HepG2 (cell line): ENCODE results near the gene KLHL28. TPM values are rescaled to one million over a fixed set of nuclear protein-coding genes. Genes with fewer than 3 reads are reported as not detected.
A peak's percentile ranks its signal among the peaks of the same experiment; 100 is the strongest.

Experiments
- CBX1 ChIP-seq: IDR thresholded peaks from one replicate; pipeline ENCODE4 v1.6.1; 2016; ENCODE audit warnings: antibody characterized with exemption, low read depth
- CHCHD3 ChIP-seq: sonication (generic); formaldehyde crosslinking; IDR thresholded peaks from 2 replicates; pipeline ENCODE4 v1.8.0; 2022; ENCODE audit warnings: mild to moderate bottlenecking, missing genetic modification reagents, moderate library complexity
- DMAP1 ChIP-seq: IDR thresholded peaks from 2 replicates; pipeline ENCODE4 v1.6.1; 2016
- ESRRA ChIP-seq: sonication (generic); formaldehyde crosslinking; IDR thresholded peaks from 2 replicates; pipeline ENCODE4 v1.5.1; 2020; ENCODE audit warnings: mild to moderate bottlenecking, low read depth, missing genetic modification reagents
- ETV5 ChIP-seq: IDR thresholded peaks from 2 replicates; pipeline ENCODE4 v1.6.1; 2018; ENCODE audit warnings: missing biosample characterization, missing genetic modification reagents, inconsistent platforms, borderline replicate concordance
- HNF4A ChIP-seq: sonication (generic); formaldehyde crosslinking; IDR thresholded peaks from 2 replicates; pipeline ENCODE4 v1.4.0; 2020; ENCODE audit warnings: missing genetic modification reagents
- MATR3 ChIP-seq: sonication (generic); formaldehyde crosslinking; IDR thresholded peaks from 2 replicates; pipeline ENCODE4 v1.4.0; 2020; ENCODE audit warnings: missing genetic modification reagents
- MIXL1 ChIP-seq: IDR thresholded peaks from 2 replicates; pipeline ENCODE4 v1.6.1; 2016
- NAIF1 ChIP-seq: sonication (generic); formaldehyde crosslinking; IDR thresholded peaks from 2 replicates; pipeline ENCODE4 v1.5.0; 2020; ENCODE audit warnings: mild to moderate bottlenecking, missing genetic modification reagents, borderline replicate concordance
- PHB2 ChIP-seq: fragments of 450-650 bp; IDR thresholded peaks from 2 replicates; pipeline ENCODE4 v1.6.1; 2018; ENCODE audit not compliant: partially characterized antibody
- PPARG ChIP-seq: conservative IDR thresholded peaks from 2 replicates; pipeline ENCODE4 v1.6.1; 2016; ENCODE audit warnings: missing biosample characterization, missing genetic modification reagents
- RELA ChIP-seq: sonication (generic); formaldehyde crosslinking; IDR thresholded peaks from 2 replicates; pipeline ENCODE4 v1.4.0; 2020; ENCODE audit warnings: missing genetic modification reagents
- RXRB ChIP-seq: IDR thresholded peaks from 2 replicates; pipeline ENCODE4 v1.6.1; 2016; ENCODE audit warnings: borderline replicate concordance, missing genetic modification reagents, missing compliant biosample characterization
- SIN3B ChIP-seq: fragments of 150-350 bp; IDR thresholded peaks from 2 replicates; pipeline ENCODE4 v1.6.1; 2014; ENCODE audit warnings: low read length
- SIX4 ChIP-seq: sonication (generic); formaldehyde crosslinking; IDR thresholded peaks from 2 replicates; pipeline ENCODE4 v1.4.0; 2020; ENCODE audit warnings: missing genetic modification reagents
- SMARCC2 ChIP-seq: fragments of 450-650 bp; IDR thresholded peaks from 2 replicates; pipeline ENCODE4 v1.6.1; 2017; ENCODE audit warnings: antibody characterized with exemption, mild to moderate bottlenecking
- SP140L ChIP-seq: sonication (generic); formaldehyde crosslinking; IDR thresholded peaks from 2 replicates; pipeline ENCODE4 v1.4.0; 2020; ENCODE audit warnings: missing genetic modification reagents, borderline replicate concordance
- YEATS2 ChIP-seq: sonication (generic); formaldehyde crosslinking; IDR thresholded peaks from 2 replicates; pipeline ENCODE4 v1.4.0; 2020; ENCODE audit warnings: missing genetic modification reagents, borderline replicate concordance
- ZFP36L1 ChIP-seq: sonication (generic); formaldehyde crosslinking; IDR thresholded peaks from 2 replicates; pipeline ENCODE4 v1.8.0; 2022; ENCODE audit warnings: mild to moderate bottlenecking, missing genetic modification reagents, moderate library complexity
- ZNF317 ChIP-seq: sonication (generic); formaldehyde crosslinking; IDR thresholded peaks from 2 replicates; pipeline ENCODE4 v1.5.0; 2020; ENCODE audit warnings: mild to moderate bottlenecking, missing genetic modification reagents
- ZNF44 ChIP-seq: sonication (generic); formaldehyde crosslinking; IDR thresholded peaks from 2 replicates; pipeline ENCODE4 v1.5.1; 2020; ENCODE audit warnings: mild to moderate bottlenecking, missing genetic modification reagents
- ZNF530 ChIP-seq: sonication (generic); formaldehyde crosslinking; IDR thresholded peaks from 2 replicates; pipeline ENCODE4 v1.5.0; 2020; ENCODE audit warnings: low read depth, mild to moderate bottlenecking, missing genetic modification reagents
- ZNF75D ChIP-seq: sonication (generic); formaldehyde crosslinking; IDR thresholded peaks from 2 replicates; pipeline ENCODE4 v1.8.1; 2023; ENCODE audit warnings: missing genetic modification reagents, mild to moderate bottlenecking, borderline replicate concordance
- ZNF777 ChIP-seq: sonication (generic); formaldehyde crosslinking; IDR thresholded peaks from 2 replicates; pipeline ENCODE4 v1.4.0; 2020; ENCODE audit warnings: missing genetic modification reagents
- ZSCAN30 ChIP-seq: sonication (generic); formaldehyde crosslinking; IDR thresholded peaks from 2 replicates; pipeline ENCODE4 v1.5.0; 2020; ENCODE audit warnings: mild to moderate bottlenecking, missing genetic modification reagents
- polyA plus RNA-seq, 8 experiments: library from polyadenylated mRNA; depleted of rRNA in 3 of 8; stranded (reverse) in 7 of 8; unstranded in 1 of 8; fragments of >200 nt; fragmentation: Illumina TruSeq in 4 of 8; extraction: Trizol in 4 of 8; gene quantifications; 2 replicates each; pipeline versions ENCODE4 v1.2.1 to v1.2.3, GENCODE V29; 2011 to 2016; ENCODE audit warnings: low read depth in 4 of 8, missing spikeins in 1 of 8, mixed read lengths in 1 of 8; ENCODE audit not compliant: insufficient read depth in 1 of 8
- total RNA-seq, 5 experiments: library from RNA; depleted of rRNA; stranded (reverse); fragments of >200 nt; fragmentation: Illumina TruSeq; extraction: Trizol; gene quantifications; 2 replicates each; pipeline ENCODE4 v1.2.3, GENCODE V29; 2016; ENCODE audit warnings: low read depth in 1 of 5
- TF ChIP-seq, protein P1 (sequence below): sonication (generic); formaldehyde crosslinking; IDR thresholded peaks from 2 replicates; pipeline ENCODE4 v1.4.0; 2020; ENCODE audit warnings: missing genetic modification reagents
- TF ChIP-seq, protein P2 (sequence below): sonication (generic); formaldehyde crosslinking; IDR thresholded peaks from 2 replicates; pipeline ENCODE4 v1.4.0; 2020; ENCODE audit warnings: missing genetic modification reagents
- TF ChIP-seq, protein P3 (sequence below): IDR thresholded peaks from 2 replicates; pipeline ENCODE4 v1.6.1; 2016; ENCODE audit warnings: missing compliant biosample characterization, missing genetic modification reagents, borderline replicate concordance

The KLHL28 gene
- total and polyA plus RNA-seq, 2 of the 13 experiments (the other 11 are each of a cell fraction or from before 2014, with no cell fraction given), result 3.4 to 6.6 TPM

DNA sequence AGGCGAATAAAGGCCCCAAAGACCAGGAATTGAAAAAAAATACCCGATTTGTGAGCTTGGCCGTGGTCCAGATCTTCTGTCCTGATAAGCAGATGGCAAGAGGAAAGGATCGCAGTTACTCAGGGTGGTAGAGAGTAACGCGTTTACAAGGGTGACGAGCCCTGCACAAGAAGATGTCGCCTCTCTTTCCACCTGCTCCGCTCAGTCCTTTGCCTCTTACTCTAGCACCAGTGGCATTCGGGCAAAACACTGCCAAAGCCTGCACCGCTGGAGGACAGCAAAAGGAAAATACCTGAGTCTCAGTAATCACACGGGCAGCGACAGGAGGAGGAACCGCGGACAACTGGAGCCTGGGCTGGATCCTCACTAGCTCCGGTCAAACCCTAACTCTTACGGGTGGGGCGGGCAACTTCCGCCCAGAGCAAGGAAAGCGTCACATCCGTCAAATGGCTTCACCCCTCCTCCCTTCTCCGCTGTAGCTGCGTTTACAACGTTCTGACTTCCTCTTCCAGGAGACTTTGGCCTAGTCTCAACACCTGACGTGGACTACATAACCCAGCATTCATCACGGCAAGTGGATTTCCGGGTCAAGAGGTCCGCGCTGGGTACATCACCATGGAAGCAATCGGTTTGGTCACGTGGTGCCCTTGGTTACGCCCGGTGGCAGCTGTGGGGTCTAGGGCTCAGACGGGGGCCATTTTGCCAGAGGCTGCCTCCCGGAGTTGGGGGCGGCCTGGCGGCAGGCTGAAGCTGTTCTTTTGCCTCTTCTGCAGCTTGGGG, at the start of gene KLHL28, which contains the start of gene TOGARAM1 (continued):
- TF ChIP-seq ESRRA (peak; percentile 40; the same call in 1 of the 2 replicates), RXRB (peak; percentile 60), SMARCC2 (no peak), DMAP1 (peak; percentile 76), YEATS2 (CRISPR knock-in tag) (peak; percentile 87; the same call in 1 of the 2 replicates), PHB2 (no peak), MIXL1 (CRISPR knock-in tag) (peak; percentile 87), ETV5 (CRISPR knock-in tag) (peak; percentile 82), ZNF317 (CRISPR knock-in tag) (peak; percentile 65), ZNF777 (CRISPR knock-in tag) (peak; percentile 20; the same call in 1 of the 2 replicates), PPARG (CRISPR knock-in tag) (peak; percentile 66; the same call in 1 of the 2 replicates), HNF4A (CRISPR knock-in tag) (peak; percentile 88), ZFP36L1 (CRISPR knock-in tag) (0 out of 2 replicates have a peak, but pooled peaks have one; percentile 78), ZSCAN30 (CRISPR knock-in tag) (peak; percentile 67; the same call in 1 of the 2 replicates), RELA (CRISPR knock-in tag) (0 out of 2 replicates have a peak, but pooled peaks have one; percentile 75), SP140L (CRISPR knock-in tag) (0 out of 2 replicates have a peak, but pooled peaks have one; percentile 81), MATR3 (CRISPR knock-in tag) (no peak), SIX4 (CRISPR knock-in tag) (peak; percentile 17), ZNF530 (CRISPR knock-in tag) (no peak), ZNF44 (CRISPR knock-in tag) (no peak), SIN3B (peak; percentile 52; the same call in 1 of the 2 replicates), ZNF75D (CRISPR knock-in tag) (no peak), CHCHD3 (CRISPR knock-in tag) (no peak; the same call in 1 of the 2 replicates), NAIF1 (CRISPR knock-in tag) (0 out of 2 replicates have a peak, but pooled peaks have one; percentile 76), CBX1 (no peak)
- TF ChIP-seq, protein P1, sequence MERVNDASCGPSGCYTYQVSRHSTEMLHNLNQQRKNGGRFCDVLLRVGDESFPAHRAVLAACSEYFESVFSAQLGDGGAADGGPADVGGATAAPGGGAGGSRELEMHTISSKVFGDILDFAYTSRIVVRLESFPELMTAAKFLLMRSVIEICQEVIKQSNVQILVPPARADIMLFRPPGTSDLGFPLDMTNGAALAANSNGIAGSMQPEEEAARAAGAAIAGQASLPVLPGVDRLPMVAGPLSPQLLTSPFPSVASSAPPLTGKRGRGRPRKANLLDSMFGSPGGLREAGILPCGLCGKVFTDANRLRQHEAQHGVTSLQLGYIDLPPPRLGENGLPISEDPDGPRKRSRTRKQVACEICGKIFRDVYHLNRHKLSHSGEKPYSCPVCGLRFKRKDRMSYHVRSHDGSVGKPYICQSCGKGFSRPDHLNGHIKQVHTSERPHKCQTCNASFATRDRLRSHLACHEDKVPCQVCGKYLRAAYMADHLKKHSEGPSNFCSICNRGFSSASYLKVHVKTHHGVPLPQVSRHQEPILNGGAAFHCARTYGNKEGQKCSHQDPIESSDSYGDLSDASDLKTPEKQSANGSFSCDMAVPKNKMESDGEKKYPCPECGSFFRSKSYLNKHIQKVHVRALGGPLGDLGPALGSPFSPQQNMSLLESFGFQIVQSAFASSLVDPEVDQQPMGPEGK (CRISPR knock-in tag), result peak; percentile 57
- TF ChIP-seq, protein P2, sequence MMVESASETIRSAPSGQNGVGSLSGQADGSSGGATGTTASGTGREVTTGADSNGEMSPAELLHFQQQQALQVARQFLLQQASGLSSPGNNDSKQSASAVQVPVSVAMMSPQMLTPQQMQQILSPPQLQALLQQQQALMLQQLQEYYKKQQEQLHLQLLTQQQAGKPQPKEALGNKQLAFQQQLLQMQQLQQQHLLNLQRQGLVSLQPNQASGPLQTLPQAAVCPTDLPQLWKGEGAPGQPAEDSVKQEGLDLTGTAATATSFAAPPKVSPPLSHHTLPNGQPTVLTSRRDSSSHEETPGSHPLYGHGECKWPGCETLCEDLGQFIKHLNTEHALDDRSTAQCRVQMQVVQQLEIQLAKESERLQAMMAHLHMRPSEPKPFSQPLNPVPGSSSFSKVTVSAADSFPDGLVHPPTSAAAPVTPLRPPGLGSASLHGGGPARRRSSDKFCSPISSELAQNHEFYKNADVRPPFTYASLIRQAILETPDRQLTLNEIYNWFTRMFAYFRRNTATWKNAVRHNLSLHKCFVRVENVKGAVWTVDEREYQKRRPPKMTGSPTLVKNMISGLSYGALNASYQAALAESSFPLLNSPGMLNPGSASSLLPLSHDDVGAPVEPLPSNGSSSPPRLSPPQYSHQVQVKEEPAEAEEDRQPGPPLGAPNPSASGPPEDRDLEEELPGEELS, result peak; percentile 57; the same call in 1 of the 2 replicates
- TF ChIP-seq, protein P3, sequence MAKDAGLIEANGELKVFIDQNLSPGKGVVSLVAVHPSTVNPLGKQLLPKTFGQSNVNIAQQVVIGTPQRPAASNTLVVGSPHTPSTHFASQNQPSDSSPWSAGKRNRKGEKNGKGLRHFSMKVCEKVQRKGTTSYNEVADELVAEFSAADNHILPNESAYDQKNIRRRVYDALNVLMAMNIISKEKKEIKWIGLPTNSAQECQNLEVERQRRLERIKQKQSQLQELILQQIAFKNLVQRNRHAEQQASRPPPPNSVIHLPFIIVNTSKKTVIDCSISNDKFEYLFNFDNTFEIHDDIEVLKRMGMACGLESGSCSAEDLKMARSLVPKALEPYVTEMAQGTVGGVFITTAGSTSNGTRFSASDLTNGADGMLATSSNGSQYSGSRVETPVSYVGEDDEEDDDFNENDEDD (CRISPR knock-in tag), result 0 out of 2 replicates have a peak, but pooled peaks have one; percentile 9
